Measurements from ENCODE around the gene FBXW4.

The FBXW4 gene

DNA sequence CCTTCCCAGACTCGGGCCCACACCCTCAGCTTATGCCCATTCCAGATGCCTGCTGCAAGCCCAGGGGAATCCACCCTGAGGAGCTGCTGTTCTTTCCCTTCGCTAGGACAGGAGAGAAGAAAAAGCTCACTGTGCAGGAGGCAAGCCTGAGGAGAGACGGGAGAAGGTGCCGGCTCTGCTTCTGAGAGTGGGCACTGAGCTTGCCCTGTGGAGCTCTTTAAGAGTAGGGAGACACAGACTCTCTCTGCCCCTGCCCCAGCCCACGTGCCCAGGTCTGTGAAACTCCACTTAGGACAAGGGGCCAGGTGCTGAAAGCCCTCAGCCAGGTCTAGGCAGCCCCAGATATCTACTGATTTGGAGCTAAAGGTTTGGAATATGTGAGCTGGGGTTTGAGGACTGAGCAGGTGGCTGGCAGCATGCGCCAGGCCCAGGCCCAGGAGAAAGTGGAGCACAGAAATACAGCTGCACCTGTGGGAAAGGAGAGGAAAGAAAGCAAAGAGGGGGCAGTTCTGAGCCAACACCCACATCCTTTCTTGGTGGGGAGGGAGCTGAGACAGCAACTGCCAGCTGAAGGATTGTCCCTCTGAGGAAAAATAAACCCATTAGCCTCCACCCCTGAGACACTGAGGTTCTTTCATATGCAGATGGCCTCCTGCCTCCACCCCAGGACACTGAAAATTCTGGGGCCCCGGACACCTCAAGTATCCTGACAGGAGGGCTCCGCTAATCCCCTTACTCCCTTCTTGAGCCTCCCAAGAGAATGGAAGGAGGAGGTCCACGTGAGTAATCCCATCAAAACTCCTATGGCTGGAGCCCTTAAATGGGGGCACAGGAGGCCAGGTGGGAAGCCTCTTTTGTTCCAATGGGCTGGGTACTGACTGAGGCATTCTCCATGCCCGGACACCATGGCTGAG lies 114.2 kb downstream of the FBXW4 start:
- TF ChIP-seq POLR2A (IDR thresholded peaks at IDR 0.05; ENCODE audit: low read depth, low read length), result no peak
- DNase-seq (ENCODE audit: insufficient read length, low spot score), result no peak

DNA sequence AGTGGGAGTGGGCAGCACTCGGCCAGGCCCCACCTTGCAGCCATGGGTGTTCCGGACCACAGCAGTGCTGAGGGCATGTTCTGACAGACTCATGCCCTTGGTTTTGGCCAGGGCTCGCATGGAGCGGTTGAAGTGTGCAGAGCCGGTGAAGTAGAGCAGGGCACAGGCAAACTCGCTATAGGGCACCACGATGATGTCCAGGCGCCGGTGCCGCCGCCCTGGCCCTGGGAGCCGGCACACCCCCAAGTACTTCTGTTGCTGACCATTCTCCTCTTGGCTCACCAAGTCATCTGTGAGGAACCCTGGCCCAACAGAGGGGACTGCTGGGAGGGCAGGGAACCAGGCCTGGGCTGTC lies 115.5 kb downstream of the FBXW4 start:
- no peak for DNase-seq (ENCODE audit: insufficient read length, low spot score)
- FAIRE-seq, result no peak
- TF ChIP-seq POLR2A (IDR thresholded peaks at IDR 0.05; ENCODE audit: low read depth, low read length), result no peak

More for the DNA sequence above, 114.2 kb downstream of the FBXW4 start:
- FAIRE-seq, result no peak

- no peak for FAIRE-seq
- no peak for TF ChIP-seq POLR2A (IDR thresholded peaks at IDR 0.05; ENCODE audit: low read depth, low read length)
- no peak for DNase-seq (ENCODE audit: insufficient read length, low spot score)
Measured at GRCh38 chr10:101578803-101579515, 116.0 kb downstream of the FBXW4 start.

DNA sequence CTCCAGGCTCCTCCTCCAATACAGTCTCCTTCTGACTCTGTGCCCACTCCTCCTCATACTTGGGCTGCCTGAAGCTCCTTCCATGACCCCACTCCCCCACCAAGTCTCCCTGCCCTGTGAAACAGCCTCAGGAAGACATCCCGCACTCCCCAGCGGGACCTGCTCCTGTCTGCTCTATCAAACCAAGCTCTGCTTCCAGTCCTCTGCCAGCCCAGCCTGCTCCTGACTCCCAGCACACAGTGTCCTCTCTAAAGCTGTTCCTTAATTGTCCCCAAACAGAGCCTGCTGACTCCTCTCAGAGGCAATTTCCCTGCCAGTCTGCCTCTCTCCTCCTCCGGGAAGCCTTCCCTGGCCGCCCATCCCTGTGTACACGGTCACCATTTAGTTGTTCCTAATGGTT lies 116.8 kb downstream of the FBXW4 start:
- DNase-seq (ENCODE audit: insufficient read length, low spot score), result no peak
- TF ChIP-seq POLR2A (IDR thresholded peaks at IDR 0.05; ENCODE audit: low read depth, low read length), result no peak
- FAIRE-seq, result no peak

GRCh38 chr10:101577121-101577871 lies 117.7 kb downstream of the FBXW4 start:
- no peak for TF ChIP-seq POLR2A (IDR thresholded peaks at IDR 0.05; ENCODE audit: low read depth, low read length)
- FAIRE-seq (no peak), DNase-seq (ENCODE audit: insufficient read length, low spot score) (no peak)

DNA sequence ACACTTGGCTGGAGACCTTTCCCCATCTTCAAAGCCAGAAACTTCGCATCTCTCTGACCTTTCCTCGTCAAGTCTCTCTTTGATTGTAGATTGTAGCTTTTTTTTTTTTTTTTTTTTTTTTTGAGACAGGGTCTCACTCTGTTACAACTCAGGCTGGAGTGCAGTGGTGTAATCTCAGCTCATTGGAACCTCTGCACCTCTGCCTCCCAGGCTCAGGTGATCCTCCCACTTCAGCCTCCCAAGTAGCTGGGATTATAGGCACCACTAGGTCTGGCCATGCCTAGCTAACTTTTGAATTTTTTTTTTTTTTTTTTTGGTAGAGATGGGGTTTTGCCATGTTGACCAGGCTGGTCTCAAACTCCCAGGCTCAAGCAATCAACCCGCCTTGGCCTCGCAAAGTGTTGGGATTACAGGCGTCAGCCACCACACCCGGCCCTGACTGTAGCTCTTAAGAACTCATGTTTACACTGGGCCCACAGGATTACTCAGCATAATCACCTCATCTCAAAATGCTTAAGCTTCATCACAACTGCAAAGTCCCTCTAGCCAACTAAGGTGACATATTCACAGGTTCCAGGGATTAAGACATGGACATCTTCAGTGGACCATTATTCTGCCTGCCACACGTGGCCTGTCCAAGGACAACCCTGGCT lies 118.6 kb downstream of the FBXW4 start:
- DNase-seq (ENCODE audit: insufficient read length, low spot score), result no peak
- no peak for TF ChIP-seq POLR2A (IDR thresholded peaks at IDR 0.05; ENCODE audit: low read depth, low read length)
- FAIRE-seq, result no peak

DNA sequence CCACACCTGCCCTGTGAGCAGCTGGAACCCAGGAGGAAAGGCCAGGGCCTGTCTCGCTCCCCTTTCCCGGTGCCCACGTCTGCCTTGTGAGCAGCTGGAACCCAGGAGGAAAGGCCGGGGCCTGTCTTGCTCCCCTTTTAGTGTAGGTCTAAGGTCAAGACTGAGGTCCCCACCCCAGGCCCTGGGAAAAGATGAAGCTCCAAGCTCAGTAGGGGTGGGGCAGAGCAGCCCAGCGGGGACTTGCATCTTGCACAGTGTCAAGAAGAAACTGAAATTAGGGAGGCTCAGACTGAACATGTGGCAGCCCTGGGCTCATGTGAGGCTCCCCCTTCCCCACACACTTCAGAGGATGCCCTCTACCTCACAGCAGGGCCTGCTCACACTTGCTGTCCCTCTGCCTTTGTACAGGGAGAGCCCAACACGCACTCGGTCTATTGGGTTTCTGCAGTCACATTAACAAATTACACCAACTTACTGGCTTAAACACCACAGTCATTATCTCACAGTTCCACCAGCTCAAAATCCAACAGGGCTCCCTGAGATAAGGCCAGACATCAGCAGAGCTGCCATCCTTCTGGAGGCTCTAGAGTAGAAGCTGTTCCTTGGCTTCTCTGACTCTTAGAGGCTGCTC lies 119.3 kb downstream of the FBXW4 start:
- TF ChIP-seq POLR2A (IDR thresholded peaks at IDR 0.05; ENCODE audit: low read depth, low read length), result no peak
- FAIRE-seq (no peak), DNase-seq (ENCODE audit: insufficient read length, low spot score) (no peak)

DNA sequence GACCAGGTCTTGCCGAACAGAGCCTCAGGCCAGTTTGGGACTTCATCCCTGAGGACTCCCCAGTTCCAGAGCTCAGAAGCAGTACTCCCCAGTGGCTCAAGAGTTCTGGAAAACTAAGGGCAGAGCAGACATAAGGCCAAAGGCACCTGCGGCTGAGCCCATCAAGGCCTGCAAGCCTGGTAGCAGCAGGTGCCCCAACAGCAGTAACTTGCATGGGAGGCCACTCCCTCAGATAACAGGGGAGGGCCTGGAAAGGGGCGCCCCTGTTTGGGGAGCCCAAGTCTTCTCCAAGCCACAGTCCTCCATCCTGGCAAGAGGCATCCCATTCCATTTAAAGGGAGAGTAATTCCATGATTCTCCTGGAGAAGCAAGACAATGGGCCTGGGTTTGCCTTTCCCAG lies 119.9 kb downstream of the FBXW4 start:
- FAIRE-seq (no peak), DNase-seq (ENCODE audit: insufficient read length, low spot score) (no peak)
- TF ChIP-seq POLR2A (IDR thresholded peaks at IDR 0.05; ENCODE audit: low read depth, low read length), result no peak

DNA sequence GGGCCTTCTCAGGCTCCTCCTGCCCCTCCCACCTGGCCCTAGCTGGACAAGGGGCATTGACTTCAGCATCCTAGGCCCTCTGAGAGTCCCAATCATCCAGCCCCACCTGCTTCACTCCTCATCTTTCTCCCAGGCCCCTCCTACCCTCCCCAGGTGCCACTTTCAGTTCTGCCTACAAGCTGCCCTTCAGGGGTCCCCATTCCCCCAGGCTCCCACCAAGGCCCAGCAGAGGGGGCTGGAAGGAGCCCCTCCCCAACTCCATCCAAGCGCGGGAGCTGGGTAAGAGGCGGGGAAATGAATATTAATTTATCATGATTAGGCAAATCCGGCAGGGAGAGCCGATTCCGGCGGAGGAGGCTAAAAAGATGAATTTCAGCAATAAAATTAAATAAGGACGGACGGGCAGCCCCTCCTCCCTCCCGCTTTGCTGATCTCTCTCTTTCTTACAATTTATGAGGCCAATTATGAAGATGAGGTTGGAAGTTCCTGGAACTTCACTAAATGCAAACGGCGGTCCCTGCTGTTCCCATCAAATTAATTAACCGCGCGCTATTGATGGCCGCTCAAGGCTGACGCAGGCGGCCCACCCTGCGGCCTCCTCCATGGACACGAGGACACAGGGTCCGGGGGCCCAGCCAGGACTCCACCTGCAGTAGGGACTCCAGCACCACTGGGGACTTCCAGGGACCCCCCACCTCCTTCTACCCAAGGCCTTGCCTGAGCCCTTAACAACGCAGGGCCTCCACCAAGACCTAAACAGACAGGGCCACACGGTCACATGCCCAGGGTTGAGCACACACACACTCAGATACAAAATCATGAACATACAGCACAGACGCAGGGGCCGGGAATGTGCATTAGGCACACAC lies 120.9 kb downstream of the FBXW4 start:
- DNase-seq (ENCODE audit: insufficient read length, low spot score) (no peak), FAIRE-seq (no peak)
- no peak for TF ChIP-seq POLR2A (IDR thresholded peaks at IDR 0.05; ENCODE audit: low read depth, low read length)

- FAIRE-seq, result no peak
- no peak for TF ChIP-seq POLR2A (IDR thresholded peaks at IDR 0.05; ENCODE audit: low read depth, low read length)
- no peak for DNase-seq (ENCODE audit: insufficient read length, low spot score)
Measured at GRCh38 chr10:101572785-101573184, 122.2 kb downstream of the FBXW4 start.

GRCh38 chr10:101572126-101572525 lies 122.8 kb downstream of the FBXW4 start:
- TF ChIP-seq POLR2A (IDR thresholded peaks at IDR 0.05; ENCODE audit: low read depth, low read length), result no peak
- FAIRE-seq (no peak), DNase-seq (ENCODE audit: insufficient read length, low spot score) (no peak)

GRCh38 chr10:101571271-101571925 lies 123.6 kb downstream of the FBXW4 start:
- TF ChIP-seq POLR2A (IDR thresholded peaks at IDR 0.05; ENCODE audit: low read depth, low read length), result no peak
- no peak for FAIRE-seq
- no peak for DNase-seq (ENCODE audit: insufficient read length, low spot score)

Data from H54 (cell line).